Measurements from ENCODE around the gene AGTR2.

- TF ChIP-seq POLR2A (IDR thresholded peaks at IDR 0.05; ENCODE audit: borderline replicate concordance, extremely low read depth, insufficient read depth, insufficient read length) (no peak), RAD21 (IDR thresholded peaks at IDR 0.05; ENCODE audit: low read depth) (no peak), CTCF (IDR thresholded peaks at IDR 0.05 in 2 of 3, conservative IDR thresholded peaks at IDR 0.05 in 1 of 3; ENCODE audit: borderline replicate concordance in 1 of 3, insufficient read depth in 1 of 3, low read depth in 2 of 3, low read length in 2 of 3) (no peak), POLR2AphosphoS5 (IDR thresholded peaks at IDR 0.05; ENCODE audit: low read depth, low read length) (no peak), REST (IDR thresholded peaks at IDR 0.05; ENCODE audit: low read depth) (no peak), SP1 (IDR thresholded peaks at IDR 0.05; ENCODE audit: low read depth) (no peak), MAX (IDR thresholded peaks at IDR 0.05) (no peak), YY1 (IDR thresholded peaks at IDR 0.05; ENCODE audit: extremely low read depth, insufficient replicate concordance, low read depth, low read length) (no peak), ZBTB33 (IDR thresholded peaks at IDR 0.05; ENCODE audit: extremely low read depth, insufficient replicate concordance, low read length) (no peak), SRF (IDR thresholded peaks at IDR 0.05; ENCODE audit: low read depth) (no peak), JUND (IDR thresholded peaks at IDR 0.05) (no peak)
These were observed 10.8 kb downstream of the AGTR2 start for GRCh38 chrX:116181300-116181699.

All from HCT116 (cell line).